Gastrocnemius medialis (tissue), 4 donors: ENCODE results near the gene PPP1R37. TPM values are rescaled to one million over a fixed set of nuclear protein-coding genes. Genes with fewer than 3 reads are reported as not detected.
A peak's percentile ranks its signal among the peaks of the same experiment; 100 is the strongest.

ENCODE experiments used
- ATAC-seq, 2 donors: fragments of 150-250 bp; one replicate each; pipeline ENCODE4 v1.9.1; 2016
- DNase-seq, 2 donors: peaks; one replicate each; pipeline ENCODE4 v3.0.0-alpha.2; 2019
- H3K27ac ChIP-seq, 4 donors: fragments of 200-600 bp; sonication (generic); 1 replicate in 1 of 4; 2 replicates in 3 of 4; pipeline ENCODE4 v1.5.1; 2016 to 2018; ENCODE audit warnings: mild to moderate bottlenecking in 2 of 4, moderate library complexity in 1 of 4
- H3K27me3 ChIP-seq, 3 donors: fragments of 200-600 bp; sonication (generic) in 2 of 3; 1 replicate in 1 of 3; 2 replicates in 2 of 3; pipeline versions ENCODE4 v1.5.1 to v1.6.0; 2016 to 2019; ENCODE audit warnings: mild to moderate bottlenecking in 1 of 3, moderate library complexity in 1 of 3
- H3K36me3 ChIP-seq, 2 donors: fragments of 200-600 bp; sonication (generic) in 1 of 2; one replicate each; pipeline ENCODE4 v1.5.1; 2017 to 2018
- H3K4me1 ChIP-seq, 2 donors: fragments of 200-600 bp; sonication (generic) in 1 of 2; one replicate each; pipeline ENCODE4 v1.5.1; 2016 to 2017; ENCODE audit warnings: mild to moderate bottlenecking in 2 of 2
- H3K4me3 ChIP-seq, 4 donors: fragments of 200-600 bp; sonication (generic) in 3 of 4; 1 replicate in 1 of 4; 2 replicates in 3 of 4; pipeline ENCODE4 v1.5.1; 2016 to 2019; ENCODE audit warnings: mild to moderate bottlenecking in 2 of 4
- H3K9me3 ChIP-seq, 3 donors: fragments of 200-600 bp; sonication (generic) in 2 of 3; 1 replicate in 1 of 3; 2 replicates in 2 of 3; pipeline ENCODE4 v1.5.1; 2016 to 2019
- CTCF ChIP-seq, 5 experiments: fragments of 450-650 bp in 3 of 5; fragments of 200-600 bp in 2 of 5; sonication (generic) in 2 of 5; IDR thresholded peaks in 4 of 5; conservative IDR thresholded peaks in 1 of 5; 1 replicate in 4 of 5; 2 replicates in 1 of 5; pipeline ENCODE4 v1.5.1; 2016 to 2019; ENCODE audit warnings: antibody characterized with exemption in 5 of 5, mild to moderate bottlenecking in 3 of 5, moderate library complexity in 3 of 5
- POLR2A ChIP-seq, 2 donors: fragments of 450-650 bp; IDR thresholded peaks; one replicate each; pipeline ENCODE4 v1.6.1; 2017; ENCODE audit warnings: antibody characterized with exemption in 2 of 2, mild to moderate bottlenecking in 2 of 2, moderate library complexity in 2 of 2
- in situ Hi-C, 4 donors: fragments of 200-750 bp; cut with MboI; loops; one replicate each; pipeline versions ENCODE4 v1.15.0 to v1.8.0; 2017; ENCODE audit warnings: low sequenced_read_pairs in 4 of 4
- intact Hi-C: fragments of 100-400 bp; cut with DNase I; formaldehyde crosslinking; loops from one replicate; pipeline ENCODE4 v1.15.1; 2023; ENCODE audit warnings: low total_unique reads
- total RNA-seq, 4 donors: library from RNA; depleted of rRNA; stranded (reverse); fragments of >200 nt; gene quantifications; one replicate each; pipeline versions ENCODE4 v1.1.0 to v1.2.3, GENCODE V29; 2016

PPP1R37 gene
- total RNA-seq, 4 donors from 2014 or later, result 30.5 to 51.1 (median 39.7) TPM

DNA sequence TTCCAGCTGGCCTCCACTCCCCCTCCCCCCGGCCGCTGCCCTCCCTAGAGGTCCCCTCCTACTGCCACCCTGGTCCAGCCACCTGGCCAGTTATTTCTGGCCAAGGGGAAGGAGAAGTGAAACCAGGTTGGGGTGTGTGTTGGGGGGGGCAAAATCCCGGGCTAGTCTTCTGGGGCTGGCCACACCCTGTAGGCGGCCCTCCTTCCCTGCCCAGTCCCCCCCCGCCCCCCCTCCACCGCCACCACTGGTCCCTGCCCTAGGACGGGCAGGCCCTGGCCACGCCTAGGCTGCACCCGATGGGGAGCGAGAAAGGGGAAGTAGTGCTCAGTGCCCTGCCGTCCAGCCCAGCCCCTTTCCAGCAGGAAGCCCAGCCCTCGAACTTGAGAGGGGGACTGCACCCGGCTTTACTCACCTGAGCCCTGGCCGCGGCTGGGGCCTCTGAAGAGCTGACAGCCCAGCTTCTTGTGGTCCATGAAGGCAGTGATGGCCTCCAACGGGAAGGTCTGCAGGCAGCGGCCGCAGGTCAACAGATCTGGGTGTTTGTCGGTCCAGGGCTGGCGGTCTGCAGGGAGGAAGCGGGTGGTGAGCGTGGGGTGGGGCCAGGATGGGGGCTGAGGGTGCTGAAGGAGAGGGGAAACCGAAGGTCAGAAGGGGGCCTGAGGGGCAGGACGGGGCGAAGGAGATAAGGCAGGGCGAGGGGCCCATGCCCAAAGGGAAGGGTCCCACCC, 17.5 kb upstream of the PPP1R37 start:
- Histone ChIP-seq H3K36me3 (peaks cover 0 to 8% of the 10 kb centered on the region in 2 donors), H3K4me3 (peak overlapping the region; percentile 50 to 63 (median 54)), H3K9me3 (no peaks in the 10 kb centered on the region), H3K4me1 (peaks cover 16 to 17% of the 10 kb centered on the region in 2 donors), H3K27ac (peak overlapping the region; percentile 28 to 69 (median 60)), H3K27me3 (no peaks in the 10 kb centered on the region)
- no peak for TF ChIP-seq POLR2A (IDR thresholded peaks at IDR 0.05)
- TF ChIP-seq CTCF (IDR thresholded peaks at IDR 0.05 in 4 of 5, conservative IDR thresholded peaks at IDR 0.05 in 1 of 5), result no peak
- intact Hi-C loops (no loop called here), in situ Hi-C loops (no loop called here)
- DNase-seq (peak; percentile 43 to 60), ATAC-seq (peak in 1 of 2 donors; percentile 13)

GRCh38 chr19:45076029-45076850, 16.7 kb upstream of the PPP1R37 start, which contains the start of gene ZNF296:
ZNF296 (minus strand) TSS chr19:45076478; CDS start chr19:45076373, 105 bp downstream.
- Histone ChIP-seq H3K27ac (peak within 1 kb of the TSS; percentile 42 to 69 (median 60)), H3K4me3 (peak within 1 kb of the TSS; percentile 50 to 63 (median 54))
- intact Hi-C loops, result no loop called here

GRCh38 chr19:45076851-45077730, 15.9 kb upstream of the PPP1R37 start:
- Histone ChIP-seq H3K9me3 (no peaks in the 10 kb centered on the region), H3K36me3 (peaks cover 0 to under 1% of the 10 kb centered on the region in 2 donors), H3K4me3 (peak overlapping the region; percentile 24 to 63 (median 54)), H3K27me3 (no peaks in the 10 kb centered on the region), H3K4me1 (peaks cover 21 to 22% of the 10 kb centered on the region in 2 donors), H3K27ac (peak overlapping the region; percentile 42 to 69 (median 60))
- intact Hi-C loops, result no loop called here
- DNase-seq (no peak), ATAC-seq (no peak)
- in situ Hi-C loops, result no loop called here
- TF ChIP-seq POLR2A (IDR thresholded peaks at IDR 0.05), result no peak
- no peak for TF ChIP-seq CTCF (IDR thresholded peaks at IDR 0.05 in 4 of 5, conservative IDR thresholded peaks at IDR 0.05 in 1 of 5)

More at GRCh38 chr19:45076029-45076850, 16.7 kb upstream of the PPP1R37 start, which contains the start of gene ZNF296:
- TF ChIP-seq POLR2A (IDR thresholded peaks at IDR 0.05) (peak; percentile 74 to 80), CTCF (IDR thresholded peaks at IDR 0.05 in 4 of 5, conservative IDR thresholded peaks at IDR 0.05 in 1 of 5) (no peak)
- DNase-seq (peak; percentile 63 to 81), ATAC-seq (peak; percentile 59 to 63)
- Histone ChIP-seq H3K4me1 (peaks cover 21 to 22% of the 10 kb centered on the region in 2 donors), H3K27me3 (no peaks in the 10 kb centered on the region), H3K36me3 (peaks cover 0 to under 1% of the 10 kb centered on the region in 2 donors), H3K9me3 (no peaks in the 10 kb centered on the region)
- in situ Hi-C loops, result no loop called here

DNA sequence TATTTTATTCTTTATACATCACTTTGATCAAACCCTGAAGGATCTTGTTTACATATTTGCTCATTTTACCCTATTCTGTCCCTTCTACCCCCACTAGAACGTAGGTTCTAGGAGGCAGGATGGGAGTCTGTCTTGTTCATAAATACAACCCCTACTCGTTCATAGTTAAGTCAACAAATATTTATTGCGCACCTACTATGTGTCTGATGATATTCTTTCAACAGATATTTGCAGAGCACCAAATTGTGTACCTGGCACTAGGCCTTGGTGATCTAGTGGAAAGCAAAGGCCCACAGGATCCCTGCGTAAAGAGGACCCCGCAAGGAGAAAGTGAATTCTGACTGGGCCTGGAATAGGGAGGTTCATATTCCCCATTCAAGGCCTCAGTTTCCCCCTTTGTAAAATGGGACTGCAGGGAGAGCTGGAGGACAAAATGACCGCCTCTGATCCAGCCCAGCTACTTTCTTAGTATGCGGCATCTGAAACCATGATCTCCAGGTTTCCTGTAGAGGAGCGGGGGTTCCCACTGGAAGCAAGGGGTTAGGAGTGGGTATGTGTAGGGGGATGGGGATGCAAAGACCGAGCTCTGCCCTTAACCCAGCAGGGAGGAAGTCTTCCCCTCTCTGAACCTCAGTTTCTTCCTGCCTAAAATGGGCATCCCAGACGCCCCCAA, 14.5 kb upstream of the PPP1R37 start:
- peaks cover 21 to 22% of the 10 kb centered on the region in 2 donors for H3K4me1 ChIP-seq
- peaks cover 0 to 9% of the 10 kb centered on the region in 2 donors for H3K36me3 ChIP-seq
- DNase-seq, result no peak
- intact Hi-C loops (loop anchor here (2.0 kb wide), 2 partner anchors 14 to 40 kb away; partner anchors contain the start of genes CLASRP and PPP1R37), in situ Hi-C loops (no loop called here)
- peak overlapping the region; percentile 77 to 95 (median 86) for H3K4me3 ChIP-seq
- no peaks in the 10 kb centered on the region for H3K27me3 ChIP-seq
- ATAC-seq, result no peak
- no peaks in the 10 kb centered on the region for H3K9me3 ChIP-seq
- TF ChIP-seq POLR2A (IDR thresholded peaks at IDR 0.05), result no peak
- TF ChIP-seq CTCF (IDR thresholded peaks at IDR 0.05 in 4 of 5, conservative IDR thresholded peaks at IDR 0.05 in 1 of 5), result no peak
- H3K27ac ChIP-seq, result peak overlapping the region; percentile 84 to 95 (median 90)
